HS-27A (cell line): ENCODE measurements around the gene KDR.

Source experiments
- DNase-seq: peaks from one replicate; pipeline ENCODE4 v3.0.0-alpha.2; 2012; ENCODE audit warnings: low read depth, missing footprints

The KDR gene

DNA sequence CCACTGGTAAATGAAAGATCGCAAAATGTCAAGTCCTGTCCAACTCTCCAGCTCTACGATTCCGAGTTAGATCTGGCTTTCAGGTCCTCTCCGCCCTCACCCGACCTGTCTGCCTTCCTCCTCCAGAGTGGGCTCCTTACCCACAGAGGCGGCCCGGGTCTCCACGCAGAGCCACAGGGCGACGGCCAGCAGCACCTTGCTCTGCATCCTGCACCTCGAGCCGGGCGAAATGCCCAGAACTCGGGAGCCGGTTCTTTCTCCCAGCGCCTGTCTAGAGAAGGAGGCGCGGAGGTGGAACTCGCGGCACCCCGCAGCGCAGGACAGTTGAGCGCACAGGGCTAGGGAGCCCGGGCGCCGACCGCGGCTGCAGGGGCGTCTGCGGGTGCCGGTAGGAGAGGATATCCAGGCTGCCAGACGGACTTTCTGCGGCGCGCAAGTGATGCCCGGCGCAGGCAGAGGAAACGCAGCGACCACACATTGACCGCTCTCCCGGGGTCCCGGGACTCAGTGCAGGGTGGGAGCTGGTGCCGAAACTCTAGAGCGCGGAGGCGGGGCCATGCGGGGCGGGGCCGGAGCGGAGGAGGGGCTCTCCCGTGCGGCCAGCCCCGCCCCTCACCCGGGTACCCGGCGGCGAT lies at the start of gene KDR:
Gene KDR (minus strand): TSS at position 509 of the 635 bp plus-strand sequence. CDS start 302 bp downstream, at position 207.
- DNase-seq: no peak

DNA sequence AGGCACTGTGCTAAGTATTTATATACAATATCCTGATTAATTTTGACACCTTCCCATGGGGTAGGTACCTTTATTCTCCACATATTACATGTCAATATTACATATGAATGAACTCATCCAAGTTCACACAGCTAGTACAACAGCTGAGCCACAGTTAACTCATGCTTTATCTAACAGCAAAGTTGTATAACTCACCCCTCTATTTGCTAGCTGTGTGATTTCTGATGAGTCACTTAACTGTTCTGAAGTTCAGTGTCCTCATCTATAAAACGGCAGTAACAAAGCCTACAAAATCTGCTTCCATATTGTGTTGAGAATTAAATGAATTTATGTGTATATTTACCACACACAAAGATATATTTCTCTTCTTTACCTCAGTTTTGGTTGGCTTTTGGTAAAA lies 48.2 kb upstream of the KDR start:
- DNase-seq: no peak

DNA sequence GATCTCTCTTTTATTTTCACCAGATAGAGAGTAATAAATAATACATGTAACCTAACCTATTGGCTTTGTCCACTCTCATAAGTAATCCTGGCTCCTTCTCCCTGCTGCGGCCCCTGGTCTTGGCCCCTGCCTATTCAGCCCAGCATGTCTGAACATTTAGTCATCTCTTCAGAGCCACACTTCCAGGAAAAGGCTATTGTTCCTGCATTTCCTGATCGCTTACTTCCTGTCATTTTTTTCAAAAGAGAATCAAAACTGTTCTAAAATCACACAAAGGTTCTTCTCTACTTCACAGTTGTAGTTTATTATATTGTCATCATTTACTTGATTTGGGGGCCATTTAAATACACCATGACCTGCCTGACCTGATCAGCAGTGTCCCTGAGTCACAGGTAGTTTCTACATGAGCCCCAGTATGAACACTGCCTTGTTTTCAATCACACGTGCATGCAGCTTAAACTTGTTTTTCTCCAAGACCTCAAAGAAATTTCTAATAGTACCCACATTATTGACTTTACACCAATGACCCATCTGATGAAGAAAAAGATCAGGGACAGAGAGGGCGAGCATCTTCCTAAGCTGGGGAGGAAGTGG lies 47.4 kb upstream of the KDR start:
- DNase-seq: no peak

DNA sequence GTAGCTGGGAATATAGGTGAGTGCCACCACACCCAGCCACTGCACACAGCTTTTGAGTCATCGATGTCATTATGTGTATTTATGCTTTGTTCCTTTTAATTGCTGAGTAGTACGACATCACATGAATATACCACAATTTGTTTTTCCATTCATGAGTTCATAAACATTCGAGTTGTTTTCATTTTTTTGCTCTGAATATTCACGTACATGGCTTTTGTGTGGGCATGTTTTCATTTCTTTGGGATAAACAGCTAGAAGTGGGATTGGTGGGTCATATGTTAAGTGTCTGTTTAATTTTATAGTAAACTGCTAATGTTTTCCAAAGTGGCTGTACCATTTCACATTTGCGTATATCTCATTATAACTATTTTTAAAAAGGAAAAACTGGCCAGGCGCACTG lies 45.1 kb upstream of the KDR start:
- no peak for DNase-seq

DNA sequence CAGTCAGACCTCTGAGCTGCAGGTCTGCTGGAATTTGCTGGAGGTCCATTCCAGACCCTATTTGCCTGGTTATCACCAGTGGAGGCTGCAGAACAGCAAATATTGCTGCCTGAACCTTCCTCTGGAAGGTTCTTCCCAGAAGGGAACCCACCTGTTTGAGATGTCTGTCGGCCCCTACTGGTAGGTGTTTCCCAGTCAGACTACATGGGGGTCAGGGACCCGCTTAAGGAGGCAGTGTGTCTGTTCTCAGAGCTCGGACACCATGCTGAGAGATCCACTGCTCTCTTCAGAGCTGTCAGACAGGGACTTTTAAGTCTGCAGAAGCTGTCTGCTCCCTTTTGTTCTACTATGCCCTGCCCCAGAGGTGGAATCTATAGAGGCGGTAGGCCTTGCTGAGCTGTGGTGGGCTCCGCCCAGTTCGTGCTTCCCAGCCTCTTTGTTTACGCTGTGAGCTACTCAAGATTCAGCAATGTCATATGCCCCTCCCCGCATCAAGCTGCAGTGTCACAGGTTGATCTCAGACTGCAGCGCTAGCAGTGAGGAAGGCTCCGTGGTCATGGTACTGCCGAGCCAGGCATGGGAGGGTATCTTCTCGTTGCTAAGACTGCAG lies 44.1 kb upstream of the KDR start:
- no peak for DNase-seq

DNA sequence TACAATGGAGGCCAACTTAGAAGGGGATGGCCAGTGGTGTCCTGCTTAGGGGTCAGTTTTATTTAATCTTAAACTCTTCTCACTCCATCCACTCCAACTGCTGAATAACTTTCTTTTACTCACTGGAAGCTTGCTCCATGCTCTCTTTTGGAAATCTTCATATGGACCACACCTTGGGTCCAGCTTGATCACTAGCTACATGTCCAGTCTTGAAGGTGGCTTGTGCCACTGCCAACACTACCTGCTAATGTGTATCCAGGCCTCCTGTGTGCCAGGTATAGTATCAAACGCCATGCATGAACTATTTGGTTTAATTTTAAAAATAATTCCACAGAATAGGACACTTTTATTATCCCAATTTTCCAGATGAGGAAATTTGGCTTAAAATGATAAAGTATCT lies 37.0 kb upstream of the KDR start:
- DNase-seq: no peak

DNA sequence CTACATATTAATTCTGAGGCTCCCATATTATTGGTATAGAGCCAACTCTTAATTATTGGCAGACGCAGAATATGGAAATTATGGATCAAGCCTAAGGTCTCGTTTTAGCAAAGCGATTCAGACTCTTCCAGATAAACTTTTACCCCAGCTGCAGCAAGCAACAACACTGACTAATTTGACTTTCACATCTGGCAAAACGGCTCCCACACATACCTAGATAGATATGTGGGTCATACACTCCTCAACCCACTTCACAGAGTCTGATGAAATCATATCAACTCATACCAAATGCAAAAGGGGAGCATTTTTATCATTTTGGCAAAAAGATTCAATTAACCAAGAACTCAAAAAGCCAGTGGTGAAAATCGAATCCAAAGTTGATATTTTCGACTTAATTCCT lies 36.3 kb upstream of the KDR start:
- no peak for DNase-seq

DNA sequence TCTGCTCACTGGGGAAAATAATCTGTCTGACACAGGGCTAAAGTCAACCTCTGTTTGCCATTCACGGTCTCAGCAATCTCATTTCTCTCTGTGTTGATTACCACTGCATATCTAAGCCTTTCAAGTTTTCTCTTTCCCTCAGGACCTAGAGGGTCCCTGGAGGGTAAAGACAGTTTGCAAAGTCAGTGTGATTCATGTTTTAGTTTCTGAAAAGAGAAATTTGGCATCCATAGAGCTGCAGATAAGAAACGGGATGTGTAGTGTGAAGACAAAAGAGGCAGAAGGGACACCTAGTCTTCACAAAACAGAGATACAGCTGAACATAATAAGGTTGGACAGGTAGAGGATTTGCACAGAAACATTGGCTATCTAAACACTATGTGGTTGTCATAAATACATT lies 34.5 kb upstream of the KDR start:
- no peak for DNase-seq

DNA sequence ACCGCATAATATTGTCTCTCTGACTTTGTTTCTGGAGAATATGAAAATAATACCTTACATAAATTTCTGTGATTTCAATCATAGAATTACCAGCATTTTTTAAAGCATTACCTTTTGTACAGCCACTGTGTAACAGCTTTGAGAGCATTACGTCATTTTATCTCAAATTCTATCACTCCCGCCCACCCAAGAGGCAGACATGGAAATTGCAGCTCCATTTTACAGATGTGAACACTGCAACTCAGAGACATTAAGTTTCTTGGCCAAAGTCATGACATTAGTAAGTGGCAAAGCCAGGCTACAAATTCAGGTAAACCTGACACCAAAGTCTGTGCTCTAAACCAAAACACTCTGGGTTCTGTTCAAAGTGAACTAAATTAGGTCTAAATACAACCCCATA lies 33.6 kb upstream of the KDR start:
- DNase-seq: no peak

DNA sequence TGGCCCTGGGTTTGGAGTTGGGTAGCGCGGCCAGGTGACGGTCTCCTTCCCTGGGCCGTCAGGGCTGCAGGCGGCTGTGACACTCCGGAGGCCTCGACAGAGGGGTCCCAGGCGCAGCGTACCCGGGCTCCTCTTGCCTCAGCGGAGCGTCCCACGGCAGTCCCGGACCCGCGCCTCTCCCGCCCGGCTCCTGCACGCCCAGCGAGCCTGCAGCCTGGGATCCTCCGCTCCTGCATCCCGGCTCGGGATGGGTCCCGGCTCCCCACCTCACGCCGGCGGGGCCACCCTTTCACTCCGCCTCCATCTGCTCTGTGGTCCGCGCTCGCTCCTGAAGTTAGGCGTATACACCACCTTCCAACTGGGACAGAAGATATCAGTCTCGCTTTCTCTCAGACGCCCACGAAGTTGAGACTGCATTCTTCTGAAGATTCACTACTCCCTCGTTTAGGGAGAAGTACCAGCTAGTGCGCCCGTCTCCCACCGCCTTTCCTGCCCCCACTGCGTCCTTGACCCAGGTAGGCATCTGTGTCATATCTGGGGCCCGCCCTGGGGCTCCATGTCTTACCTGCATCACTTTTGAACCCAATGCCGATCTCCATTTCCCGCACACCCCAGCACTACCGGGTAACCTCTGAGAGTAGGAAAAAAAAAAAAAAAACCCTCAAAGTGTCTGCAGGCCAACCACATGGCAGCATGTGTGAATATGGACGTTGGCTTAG lies 32.3 kb upstream of the KDR start:
- DNase-seq: no peak

DNA sequence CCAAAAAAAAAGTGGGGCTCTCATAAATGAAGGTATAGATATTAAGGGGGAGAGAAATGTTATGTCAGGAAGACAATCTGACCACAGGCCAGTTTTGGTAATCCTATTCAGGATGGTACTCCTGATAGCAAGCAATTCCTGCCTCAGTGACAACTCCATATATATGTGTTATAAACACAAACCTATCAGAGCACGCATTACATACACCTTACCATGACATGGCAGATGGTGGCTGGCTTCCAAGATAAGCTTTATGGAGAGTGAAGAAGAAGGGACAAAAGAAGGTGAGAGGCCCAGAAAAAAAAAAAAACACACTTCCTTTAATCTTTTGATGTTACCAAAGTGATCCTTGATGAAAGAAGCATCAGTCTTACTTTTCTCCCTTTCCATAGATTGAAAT lies 29.5 kb upstream of the KDR start:
- no peak for DNase-seq

DNA sequence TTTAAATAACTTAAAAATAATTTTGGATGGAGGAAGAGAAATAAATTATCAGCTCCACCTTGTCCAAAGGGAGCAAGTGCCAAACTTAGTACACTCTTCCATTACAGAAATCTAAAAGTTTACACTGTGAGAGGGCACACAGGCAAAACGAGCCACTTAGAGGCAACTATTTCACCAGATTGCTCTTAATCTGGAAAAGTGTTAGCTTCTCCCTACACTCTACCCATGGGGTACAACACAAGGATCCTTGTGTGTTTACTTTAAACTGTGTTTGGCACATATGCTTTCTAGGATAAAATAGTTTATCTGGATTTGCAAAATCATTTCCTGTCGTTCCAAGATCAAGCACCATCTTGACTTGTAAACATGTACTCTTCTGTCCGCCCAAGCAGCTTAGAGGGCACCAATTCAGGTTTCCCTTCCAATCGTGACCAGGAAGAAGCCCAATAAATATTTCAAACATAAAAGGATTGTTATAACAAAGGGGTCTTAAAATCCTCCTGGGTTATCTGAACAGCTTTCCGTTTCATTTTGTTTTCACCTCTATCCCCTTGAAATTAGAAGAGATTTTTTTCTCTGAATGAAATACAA lies 29.0 kb upstream of the KDR start:
- DNase-seq: no peak

DNA sequence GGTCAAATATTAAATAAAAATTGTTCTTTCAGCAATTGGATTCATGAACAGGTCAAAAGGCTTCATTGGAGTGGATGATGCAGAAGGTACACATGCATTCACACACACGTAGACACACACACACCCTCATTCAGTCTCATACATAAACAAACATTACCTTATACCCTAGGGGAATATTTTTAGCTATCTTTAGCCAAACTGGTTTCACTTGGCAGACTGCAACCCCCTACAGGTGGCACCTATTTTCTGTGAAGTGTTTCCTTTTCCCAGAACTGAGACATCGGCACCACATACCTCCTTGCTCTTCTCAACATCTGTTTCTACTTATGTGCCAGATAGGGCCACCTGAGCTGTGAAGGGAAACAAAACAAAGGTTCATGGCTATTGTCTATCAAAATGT lies 18.5 kb upstream of the KDR start:
- DNase-seq: no peak

DNA sequence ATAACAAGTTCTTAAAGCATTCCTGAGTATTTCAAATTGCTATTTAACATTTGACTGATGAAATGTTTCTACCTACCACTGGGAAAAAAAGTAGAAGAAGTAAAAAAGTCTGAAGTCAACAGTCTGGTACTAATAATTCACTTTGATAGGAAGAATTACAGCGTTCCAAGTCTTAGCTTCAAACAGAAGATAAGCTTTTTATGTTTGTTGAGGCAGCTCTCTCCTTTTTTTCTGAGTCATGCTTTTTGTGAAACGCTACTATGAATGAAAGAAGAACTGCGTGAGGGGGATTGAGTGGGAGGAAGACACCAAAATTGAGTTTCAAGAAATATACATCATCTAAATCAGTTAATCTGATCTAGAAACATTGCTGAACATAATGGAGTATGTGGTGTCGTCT lies 13.0 kb upstream of the KDR start:
- no peak for DNase-seq

DNA sequence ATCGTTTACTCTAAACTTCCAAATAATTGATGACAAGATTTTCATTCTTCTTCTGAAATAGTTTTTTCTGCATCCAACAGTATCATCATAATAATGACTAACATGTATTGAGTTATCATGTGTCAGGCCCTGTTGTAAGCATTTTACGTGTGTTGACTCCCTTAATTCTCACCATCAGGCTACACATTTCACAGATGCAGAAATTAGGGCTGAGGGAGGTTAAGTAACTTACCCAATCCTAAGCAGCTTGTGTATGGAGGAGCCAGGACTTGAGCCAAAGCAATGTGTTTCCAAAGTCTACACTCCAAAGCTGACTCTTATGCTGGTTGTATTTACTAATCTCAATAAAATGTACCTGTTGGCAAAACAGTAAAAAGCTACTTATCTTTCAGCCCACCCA lies 11.2 kb upstream of the KDR start:
- no peak for DNase-seq

DNA sequence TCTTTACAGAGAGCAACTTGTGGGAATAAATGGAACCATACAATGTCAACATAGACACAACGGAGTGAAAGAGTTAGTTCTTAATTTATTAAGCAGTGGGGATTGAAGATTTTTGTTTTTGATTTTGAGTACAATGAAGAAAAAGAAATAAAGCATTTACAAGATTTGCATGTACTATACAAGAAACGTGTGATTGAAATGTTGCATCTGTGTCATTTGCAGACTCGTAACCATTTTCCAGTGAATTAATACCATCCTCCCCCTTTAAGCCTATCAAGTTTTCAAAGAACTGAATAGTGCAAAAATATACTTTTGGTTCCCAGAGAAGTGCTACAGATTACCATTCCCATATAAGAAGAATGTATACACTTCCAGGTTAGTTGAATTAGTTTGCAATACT lies 8.6 kb upstream of the KDR start:
- DNase-seq: no peak

DNA sequence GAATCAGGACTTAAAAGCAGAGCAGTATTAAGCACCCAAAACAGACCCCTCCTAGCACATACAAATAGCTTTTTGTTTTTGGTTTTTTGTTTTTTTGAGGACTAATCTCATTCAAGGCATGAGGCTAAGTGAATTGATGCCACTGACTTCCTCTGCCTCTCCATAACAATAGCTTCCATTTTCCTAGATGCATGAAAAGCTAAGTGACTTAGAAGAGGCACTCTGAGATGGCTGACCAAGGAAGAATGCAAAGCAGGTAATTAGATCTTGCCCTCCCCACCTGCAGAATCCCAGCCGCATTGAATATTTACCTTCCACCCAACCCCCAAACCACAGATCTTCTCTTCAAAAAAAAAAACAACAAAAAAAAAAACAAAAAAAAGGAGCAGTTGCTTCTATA lies 7.4 kb upstream of the KDR start:
- DNase-seq: no peak

DNA sequence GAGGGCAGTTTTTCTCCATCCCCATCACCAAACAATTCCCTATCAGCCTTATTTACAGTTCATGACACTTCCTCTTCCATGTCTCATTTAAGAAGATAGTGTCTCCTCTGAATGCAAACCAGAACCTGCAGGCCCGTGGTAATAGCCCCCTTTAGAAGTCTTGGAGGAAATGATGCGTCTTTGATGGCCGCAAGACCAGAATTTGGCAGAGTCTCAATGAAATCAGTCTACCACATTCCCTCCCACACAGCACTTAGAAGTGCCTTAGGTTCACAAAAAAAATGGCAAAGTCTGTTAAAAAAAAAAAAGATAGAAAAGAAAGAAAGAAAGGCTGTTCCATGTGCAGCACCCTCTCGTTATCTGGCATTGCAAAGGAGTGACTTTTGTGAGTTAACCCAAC lies 2.1 kb upstream of the KDR start:
- no peak for DNase-seq

DNA sequence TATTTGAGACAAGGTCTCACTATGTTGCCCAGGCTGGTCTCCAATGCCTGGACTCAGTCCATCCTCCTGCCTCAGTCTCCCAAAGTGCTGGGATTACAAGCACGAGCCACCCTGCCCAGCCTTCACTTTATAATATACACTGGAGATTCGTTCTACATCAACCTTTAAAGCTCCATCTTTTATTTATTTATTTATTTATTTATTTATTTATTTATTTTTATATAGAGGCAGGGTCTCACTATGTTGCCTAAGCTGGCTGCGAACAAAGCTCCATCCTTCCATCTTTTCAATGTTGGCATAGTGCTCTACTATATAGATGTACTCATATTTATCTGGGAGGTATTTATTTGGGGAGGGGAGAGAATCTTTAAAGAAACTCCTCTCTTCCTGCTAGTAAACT lies 1.7 kb upstream of the KDR start:
- DNase-seq: no peak

DNA sequence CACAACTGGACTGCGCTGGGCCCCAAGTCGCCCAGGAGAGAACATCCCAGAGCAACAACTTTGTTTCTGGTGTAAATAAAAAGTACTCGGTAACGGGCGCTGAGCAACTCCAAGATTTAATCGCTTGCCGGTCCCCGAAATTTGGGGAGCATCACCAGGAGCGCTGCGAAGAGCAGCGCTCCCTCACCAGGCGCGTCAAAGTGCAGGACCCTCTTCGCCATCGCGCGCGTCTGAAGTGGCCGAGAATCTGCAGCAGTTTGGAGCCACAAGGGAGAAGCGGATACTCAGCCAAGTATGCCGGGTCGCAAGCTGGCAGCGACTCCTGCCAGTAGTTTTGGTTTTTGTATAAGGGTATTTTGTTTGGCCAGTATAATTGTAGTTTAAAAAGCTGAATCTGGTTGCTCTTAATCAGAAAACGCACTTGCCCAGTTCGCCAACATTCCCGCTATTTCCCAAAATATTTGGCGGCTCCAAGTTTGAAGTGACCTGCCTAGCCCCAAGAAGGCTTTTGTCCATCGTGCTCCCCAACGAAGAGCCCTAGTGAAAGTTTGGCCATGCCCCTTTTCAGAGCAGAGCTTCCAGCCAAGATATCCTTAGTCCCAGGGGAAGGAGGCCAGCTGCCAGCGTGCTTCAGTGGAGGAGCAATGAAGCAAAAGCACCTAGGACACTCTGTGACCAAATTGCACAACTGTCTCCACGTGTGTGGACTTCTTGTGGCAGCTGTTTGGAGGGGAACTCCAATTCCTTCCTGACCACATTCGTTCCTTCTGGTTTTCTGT lies 557 bp upstream of the KDR start:
- no peak for DNase-seq

DNA sequence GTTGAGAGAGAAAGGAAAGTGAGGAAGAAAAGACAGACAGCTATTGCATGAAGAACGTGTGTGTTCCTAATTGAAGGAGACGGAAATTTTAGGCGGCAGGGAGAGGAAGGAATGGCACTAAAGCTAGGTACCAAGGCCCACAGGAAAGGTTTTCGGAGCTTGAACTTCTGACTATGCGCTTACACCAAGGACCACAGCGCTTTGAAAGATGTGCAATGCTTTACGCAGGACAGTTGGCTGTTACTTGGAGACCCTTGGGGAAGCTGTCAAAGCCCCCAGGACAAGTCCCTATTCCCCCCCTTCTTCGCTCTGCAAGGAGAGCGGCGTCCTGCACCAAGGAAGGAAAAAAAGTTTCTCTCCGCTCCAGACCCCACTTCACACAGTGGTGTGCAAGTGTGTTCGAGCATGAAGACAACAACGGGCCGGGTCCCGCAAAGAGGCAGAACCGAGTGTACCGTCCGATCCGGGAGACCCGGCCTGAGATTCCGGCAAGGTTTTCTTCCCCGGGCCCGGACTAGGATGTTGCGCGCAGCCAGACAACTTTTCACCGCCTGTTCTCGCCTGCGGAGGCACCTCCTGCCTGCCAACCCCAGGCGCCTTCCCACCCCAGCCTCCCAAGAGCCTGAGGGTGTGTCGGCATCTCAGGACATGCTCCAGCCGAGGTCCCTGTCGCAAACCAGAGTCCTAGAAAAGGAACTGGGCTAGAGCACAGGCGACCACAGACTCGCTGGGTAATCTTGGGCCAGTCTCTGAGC lies 896 bp downstream of the KDR start:
- no peak for DNase-seq
